ENCODE results near the gene PERM1.
"Not testable (repeated sequence)": the region's sequence is repeated elsewhere in the genome, so short reads cannot be mapped to it uniquely, and the experiment has no call there.

The PERM1 gene

DNA sequence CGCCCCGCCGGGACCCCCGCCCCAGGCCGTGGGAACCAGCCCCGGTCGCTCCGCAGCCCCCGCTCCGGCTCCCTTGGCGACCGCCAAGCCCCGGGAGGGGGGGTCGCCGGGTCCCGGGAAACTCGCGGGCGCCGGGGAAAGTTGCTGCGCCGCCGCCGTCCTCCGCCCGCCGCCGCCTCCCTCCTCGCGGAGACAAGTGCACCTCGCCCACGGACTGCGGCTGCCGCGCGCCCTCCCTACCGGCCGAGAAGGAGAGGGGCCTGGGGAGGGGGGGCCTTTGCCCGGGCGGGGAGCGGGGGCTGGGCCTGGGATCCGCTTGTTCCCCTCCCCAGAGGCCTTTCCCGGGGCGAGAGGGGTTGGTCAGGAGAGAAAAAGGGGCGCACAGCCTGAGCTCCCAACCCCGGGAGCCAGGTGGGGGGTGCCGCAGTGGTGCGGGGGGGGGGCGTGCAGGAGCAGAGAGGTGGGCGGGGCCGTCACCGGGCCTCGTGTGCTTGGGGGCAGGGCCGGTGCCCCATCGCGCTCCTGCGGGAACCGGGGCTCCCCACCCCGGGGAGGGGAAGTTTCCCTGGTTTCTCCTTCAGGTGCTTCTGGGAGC is 38.6 kb upstream of the PERM1 start:
- TF ChIP-seq POLR2A (IDR thresholded peaks at IDR 0.05; ENCODE audit: low read depth, low read length): no peak
- FAIRE-seq: no peak
- DNase-seq (ENCODE audit: insufficient read length, low spot score): no peak

DNA sequence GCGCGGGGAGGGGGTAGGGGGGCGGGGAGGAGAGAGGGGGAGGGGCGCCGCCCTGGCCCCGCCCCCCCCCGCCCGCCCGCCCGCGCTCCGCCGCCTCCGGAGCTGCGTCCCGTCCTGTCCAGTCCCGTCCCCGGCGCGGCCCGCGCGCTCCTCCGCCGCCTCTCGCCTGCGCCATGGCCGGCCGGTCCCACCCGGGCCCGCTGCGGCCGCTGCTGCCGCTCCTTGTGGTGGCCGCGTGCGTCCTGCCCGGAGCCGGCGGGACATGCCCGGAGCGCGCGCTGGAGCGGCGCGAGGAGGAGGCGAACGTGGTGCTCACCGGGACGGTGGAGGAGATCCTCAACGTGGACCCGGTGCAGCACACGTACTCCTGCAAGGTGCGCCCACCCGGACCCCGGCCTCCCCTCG is 38.1 kb upstream of the PERM1 start, which contains the start of gene AGRN:
Gene AGRN, plus strand, starts transcription at position 121 of the 405 bp plus-strand sequence. Its CDS starts 53 bp downstream, at position 174.
- FAIRE-seq: no peak
- no peak for DNase-seq (ENCODE audit: insufficient read length, low spot score)

DNA sequence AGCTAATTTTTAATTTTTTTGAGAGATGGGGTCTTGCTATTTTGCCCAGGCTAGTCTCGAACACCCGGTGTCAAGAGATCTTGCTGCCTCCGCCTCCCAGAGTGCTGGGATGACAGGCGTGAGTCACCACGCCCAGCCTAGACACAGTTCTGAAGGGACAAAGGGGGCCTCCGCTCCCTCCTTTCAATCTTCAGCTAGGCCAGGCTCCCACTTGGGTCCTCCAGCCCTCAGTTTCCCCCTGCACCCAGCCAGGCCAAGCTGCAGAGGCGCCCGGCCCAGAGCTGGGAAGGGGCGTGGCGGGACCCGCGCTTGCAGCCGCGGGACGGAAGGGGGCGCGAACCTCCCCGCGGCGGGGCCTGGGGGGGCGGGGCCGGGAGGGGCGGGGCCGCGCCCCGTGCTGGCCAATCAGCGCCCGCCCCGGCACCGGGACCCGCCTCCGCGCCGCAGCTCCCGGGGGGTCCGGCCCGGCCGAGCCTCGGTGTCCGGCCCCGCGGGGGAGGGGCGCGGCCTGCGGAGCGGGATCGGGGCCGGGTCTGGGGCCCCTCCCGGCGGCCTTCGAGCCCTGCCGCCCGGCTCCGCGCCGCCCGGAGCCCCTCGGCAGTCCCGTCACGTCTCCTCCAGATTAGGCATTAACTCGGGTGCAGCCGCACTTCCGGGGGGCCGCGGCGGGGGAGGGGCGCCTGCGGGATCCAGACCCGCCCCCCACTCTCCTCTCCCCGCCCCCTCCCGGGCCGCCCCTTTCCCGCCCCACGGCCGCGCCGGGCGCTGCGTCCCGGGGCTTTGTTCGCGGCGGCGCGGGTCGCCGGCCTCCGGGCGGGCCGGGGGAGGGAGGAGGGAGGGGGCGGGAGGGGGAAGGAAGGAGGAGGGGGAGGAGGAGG is 37.5 kb upstream of the PERM1 start:
- TF ChIP-seq POLR2A (IDR thresholded peaks at IDR 0.05; ENCODE audit: low read depth, low read length): no peak
- no peak for FAIRE-seq
- peak; percentile 60 for DNase-seq (ENCODE audit: insufficient read length, low spot score)

More for the DNA sequence above, 38.1 kb upstream of the PERM1 start, which contains the start of gene AGRN:
- TF ChIP-seq POLR2A (IDR thresholded peaks at IDR 0.05; ENCODE audit: low read depth, low read length): peak; percentile 61

DNA sequence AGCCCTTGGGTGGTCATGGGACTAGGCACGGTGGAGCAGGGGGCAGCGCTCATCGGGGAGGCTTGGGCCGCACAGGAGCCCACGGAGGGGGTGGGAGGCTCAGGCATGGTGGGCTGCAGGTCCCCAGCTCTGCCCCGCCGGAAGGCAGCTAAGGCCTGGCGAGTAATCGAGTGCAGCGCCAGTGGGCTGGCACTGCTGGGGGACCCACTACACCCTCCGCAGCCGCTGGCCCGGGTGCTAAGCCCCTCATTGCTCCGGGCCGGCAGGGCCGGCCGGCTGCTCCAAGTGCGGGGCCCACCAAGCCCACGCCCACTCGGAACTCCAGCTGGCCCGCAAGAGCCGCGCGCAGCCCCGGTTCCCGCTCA is 36.4 kb upstream of the PERM1 start:
- DNase-seq (ENCODE audit: insufficient read length, low spot score); FAIRE-seq: not testable (repeated sequence)

DNA sequence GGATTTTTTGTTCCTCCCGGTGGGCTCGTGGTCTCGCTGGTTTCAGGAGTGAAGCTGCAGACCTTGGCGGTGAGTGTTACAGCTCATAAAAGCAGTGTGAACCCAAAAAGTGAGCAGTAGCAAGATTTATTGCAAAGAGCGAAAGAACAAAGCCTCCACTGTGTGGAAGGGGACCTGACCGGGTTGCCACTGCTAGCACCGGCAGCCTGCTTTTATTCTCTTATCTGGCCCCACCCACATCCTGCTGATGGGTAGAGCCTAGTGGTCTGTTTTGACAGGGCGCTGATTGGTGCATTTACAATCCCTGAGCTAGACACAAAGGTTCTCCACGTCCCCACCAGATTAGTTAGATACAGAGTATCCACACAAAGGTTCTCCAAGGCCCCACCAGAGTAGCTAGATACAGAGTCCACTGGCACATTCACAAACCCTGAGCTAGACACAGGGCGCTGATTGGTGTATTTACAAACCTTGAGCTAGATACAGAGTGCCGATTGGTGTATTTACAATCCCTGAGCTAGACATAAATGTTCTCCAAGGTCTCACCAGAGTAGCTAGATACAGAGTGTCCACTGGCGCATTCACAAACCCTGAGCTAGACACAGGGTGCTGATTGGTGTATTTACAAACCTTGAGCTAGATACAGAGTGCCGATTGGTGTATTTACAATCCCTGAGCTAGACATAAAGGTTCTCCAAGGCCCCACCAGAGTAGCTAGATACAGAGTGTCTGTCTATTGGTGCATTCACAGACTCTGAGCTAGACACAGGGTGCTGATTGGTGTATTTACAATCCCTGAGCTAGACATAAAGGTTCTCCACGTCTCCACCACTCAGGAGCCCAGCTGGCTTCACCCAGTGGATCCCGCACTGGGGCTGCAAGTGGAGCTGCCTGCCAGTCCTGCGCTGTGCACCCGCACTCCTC is 35.8 kb upstream of the PERM1 start:
- not testable (repeated sequence) for DNase-seq (ENCODE audit: insufficient read length, low spot score); FAIRE-seq

DNA sequence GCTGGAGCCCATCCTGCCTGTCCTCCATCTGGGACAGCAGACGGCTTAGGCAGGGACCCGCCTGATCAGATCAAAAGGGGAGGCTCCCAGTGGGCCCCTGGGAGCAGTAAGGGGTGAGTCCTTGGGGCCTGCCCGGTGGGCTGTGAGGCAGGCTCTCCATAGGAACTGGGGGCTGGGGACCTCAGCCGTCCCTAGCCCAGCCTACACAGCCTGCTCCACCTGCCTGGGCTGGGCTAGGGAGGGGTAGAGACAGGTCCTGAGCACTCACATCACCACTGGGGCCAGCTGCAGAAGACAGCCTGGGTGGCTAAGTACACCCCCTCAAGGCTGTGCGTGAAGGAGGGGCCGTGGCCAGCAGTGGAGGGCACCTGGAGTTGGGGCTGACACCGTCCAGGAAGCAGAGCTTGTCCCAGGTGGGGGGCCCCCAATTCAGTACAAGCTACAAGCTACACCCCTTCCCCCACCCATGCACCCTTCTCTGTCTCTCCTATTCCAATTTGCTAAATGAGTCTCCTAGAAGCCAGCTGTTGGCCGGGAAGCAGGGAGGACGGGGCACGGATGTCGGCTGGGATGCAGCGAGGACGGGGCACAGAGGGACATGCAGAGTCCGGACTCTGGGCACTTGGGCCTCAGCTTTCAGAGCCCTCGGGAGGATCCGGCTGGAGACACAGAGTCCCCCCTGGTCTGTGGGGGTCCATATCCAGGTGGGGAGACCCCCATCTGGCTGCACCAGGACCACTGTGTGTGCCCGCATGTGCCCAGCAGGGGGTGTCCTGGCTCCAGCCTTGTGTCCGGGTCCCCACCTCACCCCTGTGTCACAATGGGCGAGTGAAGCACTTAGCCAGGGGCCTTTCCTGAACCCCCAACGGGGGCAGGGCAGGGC is 33.1 kb upstream of the PERM1 start:
- FAIRE-seq (no peak), DNase-seq (ENCODE audit: insufficient read length, low spot score) (no peak)
- TF ChIP-seq POLR2A (IDR thresholded peaks at IDR 0.05; ENCODE audit: low read depth, low read length): no peak

DNA sequence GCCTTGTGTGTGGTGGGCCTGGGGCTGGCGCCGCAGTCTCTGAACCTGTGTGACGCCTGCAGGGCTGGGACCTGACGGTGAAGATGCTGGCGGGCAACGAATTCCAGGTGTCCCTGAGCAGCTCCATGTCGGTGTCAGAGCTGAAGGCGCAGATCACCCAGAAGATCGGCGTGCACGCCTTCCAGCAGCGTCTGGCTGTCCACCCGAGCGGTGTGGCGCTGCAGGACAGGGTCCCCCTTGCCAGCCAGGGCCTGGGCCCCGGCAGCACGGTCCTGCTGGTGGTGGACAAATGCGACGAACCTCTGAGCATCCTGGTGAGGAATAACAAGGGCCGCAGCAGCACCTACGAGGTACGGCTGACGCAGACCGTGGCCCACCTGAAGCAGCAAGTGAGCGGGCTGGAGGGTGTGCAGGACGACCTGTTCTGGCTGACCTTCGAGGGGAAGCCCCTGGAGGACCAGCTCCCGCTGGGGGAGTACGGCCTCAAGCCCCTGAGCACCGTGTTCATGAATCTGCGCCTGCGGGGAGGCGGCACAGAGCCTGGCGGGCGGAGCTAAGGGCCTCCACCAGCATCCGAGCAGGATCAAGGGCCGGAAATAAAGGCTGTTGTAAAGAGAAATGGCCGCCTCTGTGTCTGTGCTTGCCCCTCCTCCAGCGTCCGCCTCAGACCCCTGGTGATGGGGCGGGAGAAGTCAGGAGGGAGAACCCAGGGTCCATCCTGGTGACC is 32.2 kb upstream of the PERM1 start:
- DNase-seq (ENCODE audit: insufficient read length, low spot score) (no peak), FAIRE-seq (no peak)
- TF ChIP-seq POLR2A (IDR thresholded peaks at IDR 0.05; ENCODE audit: low read depth, low read length): no peak

DNA sequence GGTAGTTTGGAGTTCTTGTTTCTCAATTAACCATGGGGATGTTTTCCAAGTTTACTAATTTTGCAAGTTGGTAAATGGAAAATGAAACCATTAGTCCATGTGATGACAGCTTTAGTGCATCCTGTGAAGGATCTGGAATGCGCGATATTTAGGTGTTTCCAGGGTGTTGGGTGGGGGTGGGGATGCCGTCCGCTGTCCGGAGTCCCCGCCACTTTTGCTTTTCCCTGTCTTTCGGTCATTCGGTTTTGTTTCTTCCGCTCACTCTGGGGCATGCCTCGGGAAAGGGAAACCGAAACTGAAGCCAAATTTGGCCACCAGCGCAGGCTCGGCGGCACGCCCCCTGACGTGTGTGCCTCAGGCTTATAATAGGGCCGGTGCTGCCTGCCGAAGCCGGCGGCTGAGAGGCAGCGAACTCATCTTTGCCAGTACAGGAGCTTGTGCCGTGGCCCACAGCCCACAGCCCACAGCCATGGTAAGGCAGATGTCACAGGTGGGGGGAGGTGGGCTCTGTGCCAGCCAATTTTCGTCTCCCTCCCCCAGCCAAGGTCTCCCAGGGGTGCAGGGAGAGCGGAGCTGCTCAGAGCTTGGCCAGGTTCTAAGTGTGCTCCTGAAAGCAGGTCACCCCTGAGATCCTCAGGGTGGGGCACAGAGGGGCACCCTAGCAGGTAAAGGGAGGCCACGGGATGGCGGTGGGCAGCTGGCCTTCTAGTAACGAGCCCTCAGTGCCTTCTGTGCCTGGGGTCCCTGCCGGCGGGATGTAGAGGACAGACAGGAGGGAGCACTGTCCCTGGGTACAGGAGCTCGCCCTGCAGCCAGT is 31.4 kb upstream of the PERM1 start, which contains the start of gene ISG15:
Gene ISG15, plus strand, starts transcription at position 393 of the 817 bp plus-strand sequence. Its CDS starts 77 bp downstream, at position 470.
- DNase-seq (ENCODE audit: insufficient read length, low spot score): peak; percentile 65
- TF ChIP-seq POLR2A (IDR thresholded peaks at IDR 0.05; ENCODE audit: low read depth, low read length): peak; percentile 41; the same call in 1 of the 2 replicates
- FAIRE-seq: no peak

DNA sequence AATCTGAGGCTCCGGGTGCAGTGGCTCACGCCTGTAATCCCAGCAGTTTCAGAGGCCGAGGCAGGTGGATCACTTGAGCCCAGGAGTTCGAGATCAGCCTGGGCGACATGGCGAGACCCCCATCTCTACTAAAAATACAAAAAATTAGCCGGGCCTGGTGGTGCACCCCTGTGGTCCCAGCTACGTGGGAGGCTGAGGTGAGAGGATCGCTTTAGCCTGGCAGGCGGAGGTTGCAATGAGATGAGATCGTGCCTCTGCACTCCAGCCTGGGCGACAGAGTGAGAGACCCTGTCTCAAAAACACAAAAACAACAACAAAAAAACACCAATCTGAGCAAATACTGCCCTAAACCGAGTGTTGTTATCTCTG is 30.8 kb upstream of the PERM1 start:
- not testable (repeated sequence) for DNase-seq (ENCODE audit: insufficient read length, low spot score); FAIRE-seq

DNA sequence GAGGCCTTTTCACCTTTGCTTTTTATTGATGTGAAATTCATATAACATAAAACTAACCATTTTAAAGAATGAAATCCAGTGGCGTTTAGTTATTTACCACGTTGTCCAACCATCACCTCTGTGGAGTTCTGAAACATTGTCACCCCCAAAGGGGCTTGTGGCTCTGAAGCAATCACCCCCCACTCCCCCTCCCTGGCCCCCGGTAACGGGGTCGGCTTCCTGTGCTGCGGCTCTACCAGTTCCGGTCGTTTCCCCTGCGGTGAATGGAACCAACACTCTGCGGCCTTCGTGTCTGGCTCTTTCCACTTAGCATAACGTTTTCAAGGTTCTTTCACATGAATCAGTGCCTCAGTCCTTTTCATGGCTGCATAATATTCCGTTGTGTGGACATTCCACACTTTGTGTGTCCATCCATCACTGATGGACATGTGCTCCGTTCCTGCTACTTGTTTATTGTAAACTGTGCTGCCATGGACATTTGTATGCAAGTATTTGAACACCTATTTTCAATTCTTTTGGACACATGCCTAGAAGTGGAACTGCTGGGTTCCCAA is 29.6 kb upstream of the PERM1 start:
- FAIRE-seq (no peak), DNase-seq (ENCODE audit: insufficient read length, low spot score) (no peak)
- TF ChIP-seq POLR2A (IDR thresholded peaks at IDR 0.05; ENCODE audit: low read depth, low read length): no peak

DNA sequence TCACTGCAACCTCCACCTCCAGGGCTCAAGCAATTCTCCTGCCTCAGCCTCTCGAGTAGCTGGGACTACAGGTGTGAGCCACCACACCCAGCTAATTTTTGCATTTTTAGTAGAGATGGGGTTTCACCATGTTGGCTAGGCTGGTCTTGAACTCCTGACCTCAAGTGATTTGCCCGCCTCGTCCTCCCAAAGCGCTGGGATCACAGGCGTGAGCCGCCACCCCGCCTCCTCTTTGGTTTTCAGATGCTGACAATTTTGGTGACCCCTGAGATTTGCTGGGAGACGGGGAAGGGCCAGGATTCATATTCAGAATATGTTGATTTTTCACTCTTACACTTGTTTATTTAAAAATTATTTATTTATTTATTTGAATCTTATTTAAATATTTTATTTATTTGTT is 28.2 kb upstream of the PERM1 start:
- not testable (repeated sequence) for FAIRE-seq; DNase-seq (ENCODE audit: insufficient read length, low spot score)

Measured in H54 (cell line).